HepG2 (cell line): ENCODE results near the gene GCSAM. TPM values are rescaled to one million over a fixed set of nuclear protein-coding genes. Genes with fewer than 3 reads are reported as not detected.

Experiments used
- ATAC-seq: fragments of 200-7000 bp; cut with Tn5 transposase; 3 replicates; pipeline ENCODE4 v1.9.1; 2020; ENCODE audit warnings: mild to moderate bottlenecking, moderate library complexity
- BruUV-seq: library from RNA; stranded (reverse); fragments of 400-500 nt; replicated peaks from 2 replicates; lab custom pipeline; 2021; lab: Mats Ljungman, UMichigan
- CTCF ChIA-PET: fragments of 300-600 bp; formaldehyde crosslinking; extraction: SDS; loops from one replicate; lab custom pipeline; 2021; ENCODE audit warnings: low total read pairs, inconsistent platforms, low intra/inter-chr PET ratio; lab: Yijun Ruan, JAX
- POLR2A ChIA-PET: fragments of 350-600 bp; sonication (Branson Sonifier 250); formaldehyde crosslinking; loops from one replicate; lab custom pipeline; 2020; ENCODE audit warnings: antibody characterized with exemption, inconsistent platforms; lab: Yijun Ruan, JAX
- DNase-seq: peaks from one replicate; pipeline ENCODE4 v3.0.0-alpha.2; 2015; ENCODE audit warnings: low spot score
- FAIRE-seq: peaks from 3 replicates; lab custom pipeline; 2011; peaks lifted over from hg19 to GRCh38; lab: Jason Lieb, UNC
- H2AFZ ChIP-seq: one replicate; pipeline ENCODE4 v1.6.1; 2011; ENCODE audit warnings: low read length, inconsistent platforms
- H3K27ac ChIP-seq: fragments of 300-600 bp; 3 replicates; pipeline ENCODE4 v1.8.0; 2011; ENCODE audit warnings: mixed run types, mild to moderate bottlenecking, mixed read lengths, low read length, inconsistent platforms; ENCODE audit not compliant: insufficient read depth; ENCODE audit errors: extremely low read length
- H3K27me3 ChIP-seq, 2 experiments: fragments of 200-600 bp in 1 of 2; 2 replicates in 1 of 2; 3 replicates in 1 of 2; pipeline versions ENCODE4 v1.6.0 to v1.8.0; 2011; ENCODE audit warnings: low read length in 2 of 2, mild to moderate bottlenecking in 2 of 2, moderate library complexity in 2 of 2, inconsistent platforms in 1 of 2; ENCODE audit not compliant: insufficient read depth in 2 of 2, control insufficient read depth in 1 of 2
- H3K36me3 ChIP-seq, 2 experiments: fragments of 200-600 bp in 1 of 2; replicated peaks in 1 of 2; 2 replicates in 1 of 2; 3 replicates in 1 of 2; pipeline versions ENCODE4 v1.5.1 to v1.8.0; 2011; ENCODE audit warnings: low read length in 2 of 2, inconsistent platforms in 1 of 2; ENCODE audit not compliant: insufficient read depth in 2 of 2, control insufficient read depth in 1 of 2
- H3K4me1 ChIP-seq: 2 replicates; pipeline ENCODE4 v1.5.1; 2012; ENCODE audit warnings: low read length, inconsistent platforms; ENCODE audit not compliant: insufficient read depth
- H3K4me2 ChIP-seq: 2 replicates; pipeline ENCODE4 v1.6.0; 2011; ENCODE audit warnings: low read depth, low read length, inconsistent platforms
- H3K4me3 ChIP-seq, 3 experiments: fragments of 200-600 bp in 1 of 3; sonication (generic), shearing (Covaris generic) in 1 of 3; replicated peaks in 1 of 3; 2 replicates each; pipeline ENCODE4 v1.5.1; 2011 to 2016; ENCODE audit warnings: low read length in 3 of 3, inconsistent platforms in 2 of 3, low read depth in 2 of 3, mild to moderate bottlenecking in 2 of 3, control low read depth in 1 of 3, mixed read lengths in 1 of 3; ENCODE audit not compliant: insufficient read depth in 1 of 3
- H3K79me2 ChIP-seq: one replicate; pipeline ENCODE4 v1.6.1; 2011; ENCODE audit warnings: low read length, inconsistent platforms; ENCODE audit not compliant: insufficient read depth
- H3K9ac ChIP-seq: 2 replicates; pipeline ENCODE4 v1.6.0; 2011; ENCODE audit warnings: mild to moderate bottlenecking, low read depth, low read length, inconsistent platforms; ENCODE audit not compliant: insufficient read depth
- H3K9me3 ChIP-seq: 2 replicates; pipeline ENCODE4 v1.5.1; 2012; ENCODE audit warnings: mild to moderate bottlenecking, low read length
- H4K20me1 ChIP-seq: 2 replicates; pipeline ENCODE4 v1.6.0; 2011; ENCODE audit warnings: inconsistent platforms, mild to moderate bottlenecking, low read length, moderate library complexity; ENCODE audit not compliant: insufficient read depth
- ARNTL ChIP-seq: sonication (generic); formaldehyde crosslinking; IDR thresholded peaks from 2 replicates; pipeline ENCODE4 v1.4.0; 2020; ENCODE audit warnings: mild to moderate bottlenecking, missing genetic modification reagents
- ELF1 ChIP-seq: sonication (generic); formaldehyde crosslinking; IDR thresholded peaks from 2 replicates; pipeline ENCODE4 v1.4.0; 2020; ENCODE audit warnings: missing genetic modification reagents
- HDAC6 ChIP-seq: fragments of 200-600 bp; sonication (generic); IDR thresholded peaks from 2 replicates; pipeline ENCODE4 v1.7.0; 2017; ENCODE audit warnings: mild to moderate bottlenecking, antibody characterized with exemption, low read length, low read depth
- HOXA9 ChIP-seq: sonication (generic); formaldehyde crosslinking; IDR thresholded peaks from 2 replicates; pipeline ENCODE4 v1.8.1; 2022; ENCODE audit warnings: missing genetic modification reagents, mild to moderate bottlenecking, moderate library complexity, borderline replicate concordance
- KAT7 ChIP-seq: IDR thresholded peaks from 2 replicates; pipeline ENCODE4 v1.6.1; 2018; ENCODE audit warnings: borderline replicate concordance, missing compliant biosample characterization
- MBNL3 ChIP-seq: fragments of 250-450 bp; sonication (Bioruptor Pico); conservative IDR thresholded peaks from 2 replicates; pipeline ENCODE4 v1.8.0; 2022; ENCODE audit warnings: mild to moderate bottlenecking, inconsistent platforms
- MTF2 ChIP-seq: sonication (generic); formaldehyde crosslinking; IDR thresholded peaks from 2 replicates; pipeline ENCODE4 v1.5.0; 2020; ENCODE audit warnings: missing genetic modification reagents, borderline replicate concordance
- NPAS2 ChIP-seq: sonication (generic); formaldehyde crosslinking; IDR thresholded peaks from 2 replicates; pipeline ENCODE4 v1.8.0; 2022; ENCODE audit warnings: mild to moderate bottlenecking, missing genetic modification reagents, borderline replicate concordance
- RXRA ChIP-seq: sonication (generic); formaldehyde crosslinking; IDR thresholded peaks from 2 replicates; pipeline ENCODE4 v1.5.1; 2020; ENCODE audit warnings: missing genetic modification reagents
- ZBTB8A ChIP-seq: sonication (generic); formaldehyde crosslinking; IDR thresholded peaks from 2 replicates; pipeline ENCODE4 v1.4.0; 2020; ENCODE audit warnings: mild to moderate bottlenecking, low read depth, missing genetic modification reagents, borderline replicate concordance
- ZFP62 ChIP-seq: sonication (generic); formaldehyde crosslinking; IDR thresholded peaks from 2 replicates; pipeline ENCODE4 v1.4.0; 2020; ENCODE audit warnings: missing genetic modification reagents
- ZNF280B ChIP-seq: sonication (generic); formaldehyde crosslinking; IDR thresholded peaks from 2 replicates; pipeline ENCODE4 v1.5.0; 2020; ENCODE audit warnings: missing genetic modification reagents, mild to moderate bottlenecking, borderline replicate concordance
- ZNF362 ChIP-seq: sonication (generic); formaldehyde crosslinking; IDR thresholded peaks from 2 replicates; pipeline ENCODE4 v1.4.0; 2020; ENCODE audit warnings: missing genetic modification reagents, mild to moderate bottlenecking, borderline replicate concordance
- ZSCAN29 ChIP-seq: sonication (generic); formaldehyde crosslinking; conservative IDR thresholded peaks from 2 replicates; pipeline ENCODE4 v1.4.0; 2020; ENCODE audit warnings: mild to moderate bottlenecking, missing genetic modification reagents
- whole genome bisulfite sequencing: methylation state at CpG from one replicate; pipeline ENCODE4 v1.1.6; 2017; ENCODE audit warnings: low lambda C conversion rate; 5-methylcytosine and 5-hydroxymethylcytosine counted together
- in situ Hi-C: cut with HindIII; loops from 2 replicates; pipeline ENCODE4 v1.10.0; 2017; ENCODE audit warnings: low pct_unique_long_range_greater_than_20kb; ENCODE audit not compliant: extremely low pct_ligation_motif_present
- intact Hi-C: fragments of 100-400 bp; cut with micrococcal nuclease; formaldehyde crosslinking; loops from one replicate; pipeline ENCODE4 v1.10.0; 2022; ENCODE audit not compliant: unreplicated experiment
- polyA plus RNA-seq, 8 experiments: library from polyadenylated mRNA; depleted of rRNA in 3 of 8; stranded (reverse) in 7 of 8; unstranded in 1 of 8; fragments of >200 nt; fragmentation: Illumina TruSeq in 4 of 8; extraction: Trizol in 4 of 8; gene quantifications; 2 replicates each; pipeline versions ENCODE4 v1.2.1 to v1.2.3, GENCODE V29; 2011 to 2016; ENCODE audit warnings: low read depth in 4 of 8, missing spikeins in 1 of 8, mixed read lengths in 1 of 8; ENCODE audit not compliant: insufficient read depth in 1 of 8
- total RNA-seq, 5 experiments: library from RNA; depleted of rRNA; stranded (reverse); fragments of >200 nt; fragmentation: Illumina TruSeq; extraction: Trizol; gene quantifications; 2 replicates each; pipeline ENCODE4 v1.2.3, GENCODE V29; 2016; ENCODE audit warnings: low read depth in 1 of 5
- TF ChIP-seq, protein P1 (sequence below): sonication (generic); formaldehyde crosslinking; IDR thresholded peaks from 2 replicates; pipeline ENCODE4 v1.9.0; 2021; ENCODE audit warnings: missing genetic modification reagents, borderline replicate concordance

The GCSAM gene
- total and polyA plus RNA-seq, 2 of the 13 experiments (the other 11 are each of a cell fraction or from before 2014, with no cell fraction given): not detected

DNA sequence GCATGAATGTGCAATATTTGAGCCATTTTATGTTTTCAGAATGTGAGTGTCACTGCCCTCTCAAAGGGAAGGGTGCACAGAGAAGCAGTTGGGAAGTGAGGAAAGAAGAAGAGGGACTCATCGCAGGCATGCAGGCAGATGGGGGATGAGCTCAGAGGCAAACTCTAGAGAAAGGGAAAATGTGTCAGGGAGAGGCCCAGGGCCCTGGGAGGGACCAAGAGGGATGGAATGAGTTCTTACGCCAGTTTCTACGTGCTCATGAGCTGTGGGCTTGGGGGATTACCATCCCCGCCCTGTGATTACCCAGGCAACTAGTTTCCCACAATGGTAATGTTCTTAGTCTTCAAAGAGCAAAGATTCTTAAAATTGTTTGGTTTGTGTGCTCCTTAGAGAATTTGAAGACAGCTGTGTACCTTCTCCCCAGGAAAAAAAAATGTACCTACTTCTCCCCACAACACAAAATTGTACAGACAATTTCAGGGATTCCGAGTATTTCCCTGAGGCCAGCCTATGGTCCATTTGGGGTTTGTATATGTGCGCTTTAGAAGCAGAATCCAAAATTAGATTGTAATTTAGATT lies 17.8 kb downstream of the GCSAM start:
- 75% methylated on average over 6 of the region's 6 CpGs for WGBS
- FAIRE-seq (no peak), DNase-seq (no peak), ATAC-seq (no peak)
- H3K27ac ChIP-seq: no peak overlapping the region
- H3K9ac ChIP-seq: no peak overlapping the region
- in situ Hi-C loops (loop anchor here (10.0 kb wide), 1 partner anchor 420 kb away; no protein-coding TSS in a partner anchor), intact Hi-C loops (no loop called here)
- H3K4me3 ChIP-seq: no peak overlapping the region
- no peaks in the 10 kb centered on the region for H3K79me2 ChIP-seq
- H2AFZ ChIP-seq: no peak overlapping the region
- no peaks in the 10 kb centered on the region for H3K4me1 ChIP-seq
- TF ChIP-seq ELF1 (no peak), ZNF280B (CRISPR knock-in tag) (no peak), KAT7 (CRISPR knock-in tag) (no peak), MTF2 (CRISPR knock-in tag) (no peak), NPAS2 (CRISPR knock-in tag) (no peak), ZBTB8A (CRISPR knock-in tag) (no peak), HDAC6 (no peak), ZFP62 (CRISPR knock-in tag) (no peak), HOXA9 (CRISPR knock-in tag) (no peak), MBNL3 (CRISPR knock-in tag) (no peak), ZNF362 (CRISPR knock-in tag) (no peak), ZSCAN29 (CRISPR knock-in tag) (no peak), RXRA (CRISPR knock-in tag) (no peak), ARNTL (CRISPR knock-in tag) (no peak)
- TF ChIP-seq, protein P1, sequence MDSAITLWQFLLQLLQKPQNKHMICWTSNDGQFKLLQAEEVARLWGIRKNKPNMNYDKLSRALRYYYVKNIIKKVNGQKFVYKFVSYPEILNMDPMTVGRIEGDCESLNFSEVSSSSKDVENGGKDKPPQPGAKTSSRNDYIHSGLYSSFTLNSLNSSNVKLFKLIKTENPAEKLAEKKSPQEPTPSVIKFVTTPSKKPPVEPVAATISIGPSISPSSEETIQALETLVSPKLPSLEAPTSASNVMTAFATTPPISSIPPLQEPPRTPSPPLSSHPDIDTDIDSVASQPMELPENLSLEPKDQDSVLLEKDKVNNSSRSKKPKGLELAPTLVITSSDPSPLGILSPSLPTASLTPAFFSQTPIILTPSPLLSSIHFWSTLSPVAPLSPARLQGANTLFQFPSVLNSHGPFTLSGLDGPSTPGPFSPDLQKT (CRISPR knock-in tag): no peak
- no peaks in the 10 kb centered on the region for H3K27me3 ChIP-seq
- no peak overlapping the region for H3K4me2 ChIP-seq
- no TSS peak for BruUV-seq
- CTCF ChIA-PET: no interaction called here
- no peaks in the 10 kb centered on the region for H4K20me1 ChIP-seq
- H3K9me3 ChIP-seq: no peaks in the 10 kb centered on the region
- POLR2A ChIA-PET: no interaction called here
- H3K36me3 ChIP-seq: no peaks in the 10 kb centered on the region
